ENCODE measurements around the gene TRPM5.

Gene TRPM5

GRCh38 chr11:2406451-2406850 lies 37.9 kb downstream of the TRPM5 start:
- no peak for DNase-seq (ENCODE audit: low read depth, low spot score)

- no peak for DNase-seq (ENCODE audit: low read depth, low spot score)
These were observed 39.5 kb downstream of the TRPM5 start for GRCh38 chr11:2404735-2405196.

- DNase-seq (ENCODE audit: low read depth, low spot score): no peak
These were observed 41.2 kb downstream of the TRPM5 start for GRCh38 chr11:2402890-2403645.

GRCh38 chr11:2402106-2402505 lies 42.2 kb downstream of the TRPM5 start:
- no peak for DNase-seq (ENCODE audit: low read depth, low spot score)

- DNase-seq (ENCODE audit: low read depth, low spot score): no peak
These were observed 42.8 kb downstream of the TRPM5 start for GRCh38 chr11:2401436-2401984.

- DNase-seq (ENCODE audit: low read depth, low spot score): no peak
These were observed 43.4 kb downstream of the TRPM5 start for GRCh38 chr11:2400762-2401435.

GRCh38 chr11:2400069-2400761 lies 44.1 kb downstream of the TRPM5 start, which contains the start of gene TSSC4:
TSS of gene TSSC4 (plus strand) at chr11:2400750. CDS start at chr11:2402634, 1,884 bp downstream.
- DNase-seq (ENCODE audit: low read depth, low spot score): peak; percentile 98

GRCh38 chr11:2399488-2400068 lies 44.7 kb downstream of the TRPM5 start:
- DNase-seq (ENCODE audit: low read depth, low spot score): no peak

- DNase-seq (ENCODE audit: low read depth, low spot score): no peak
These were observed 45.5 kb downstream of the TRPM5 start for GRCh38 chr11:2398664-2399355.

GRCh38 chr11:2397005-2397404 lies 47.3 kb downstream of the TRPM5 start:
- no peak for DNase-seq (ENCODE audit: low read depth, low spot score)

- DNase-seq (ENCODE audit: low read depth, low spot score): no peak
These were observed 47.8 kb downstream of the TRPM5 start for GRCh38 chr11:2396471-2396870.

GRCh38 chr11:2395856-2396255 lies 48.5 kb downstream of the TRPM5 start:
- DNase-seq (ENCODE audit: low read depth, low spot score): no peak

- no peak for DNase-seq (ENCODE audit: low read depth, low spot score)
These were observed 49.0 kb downstream of the TRPM5 start for GRCh38 chr11:2395211-2395730.

- no peak for DNase-seq (ENCODE audit: low read depth, low spot score)
These were observed 49.6 kb downstream of the TRPM5 start for GRCh38 chr11:2394818-2395105.
